ENCODE measurements around the gene TACO1. TPM values are rescaled to one million over a fixed set of nuclear protein-coding genes. Genes with fewer than 3 reads are reported as not detected.

TACO1 gene
- total RNA-seq, 1 experiment from 2014 or later = 39.0 TPM

DNA sequence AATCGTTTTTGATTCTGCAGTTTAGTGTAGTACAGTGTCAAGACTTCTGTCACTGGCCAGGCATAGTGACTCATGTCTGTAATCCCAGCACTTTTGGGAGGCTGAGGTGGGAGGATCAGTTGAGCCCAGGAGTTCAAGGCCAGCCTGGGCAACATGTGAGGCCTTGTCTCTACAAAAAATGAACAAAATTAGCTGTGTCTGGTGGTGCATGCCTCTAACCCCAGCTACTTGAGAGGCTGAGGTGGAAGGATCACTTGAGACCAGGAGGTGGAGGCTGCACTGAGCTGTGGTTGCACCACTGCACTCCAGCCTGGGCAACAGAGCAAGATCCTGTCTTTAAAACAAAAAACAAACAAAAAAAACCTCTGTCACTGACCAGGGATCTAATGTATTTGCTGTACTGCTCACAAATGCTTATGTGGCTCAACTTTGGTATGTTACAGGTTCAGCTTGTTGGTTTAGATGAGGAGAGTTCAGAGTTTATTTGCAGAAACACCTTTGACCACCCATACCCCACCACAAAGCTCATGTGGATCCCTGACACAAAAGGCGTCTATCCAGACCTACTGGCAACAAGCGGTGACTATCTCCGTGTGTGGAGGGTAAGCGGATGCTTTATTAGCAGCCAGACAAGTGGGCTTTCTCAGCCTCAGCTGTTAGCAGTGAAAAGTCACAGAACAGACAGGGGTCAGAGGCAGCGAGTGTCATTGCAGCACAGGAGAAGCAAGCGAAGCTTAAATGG is 22.5 kb upstream of the TACO1 start:
- no TSS peak for BruUV-seq (replicated peaks)
- H3K9me3 ChIP-seq (ENCODE audit: low read depth, low read length, poor library complexity, severe bottlenecking) = no peaks in the 10 kb centered on the region
- H3K4me1 ChIP-seq (ENCODE audit: insufficient read depth, low read length, poor library complexity, severe bottlenecking) = no peaks in the 10 kb centered on the region
- no peak overlapping the region for H3K27ac ChIP-seq (ENCODE audit: low read depth, low read length, poor library complexity, severe bottlenecking)
- TF ChIP-seq, protein P1, sequence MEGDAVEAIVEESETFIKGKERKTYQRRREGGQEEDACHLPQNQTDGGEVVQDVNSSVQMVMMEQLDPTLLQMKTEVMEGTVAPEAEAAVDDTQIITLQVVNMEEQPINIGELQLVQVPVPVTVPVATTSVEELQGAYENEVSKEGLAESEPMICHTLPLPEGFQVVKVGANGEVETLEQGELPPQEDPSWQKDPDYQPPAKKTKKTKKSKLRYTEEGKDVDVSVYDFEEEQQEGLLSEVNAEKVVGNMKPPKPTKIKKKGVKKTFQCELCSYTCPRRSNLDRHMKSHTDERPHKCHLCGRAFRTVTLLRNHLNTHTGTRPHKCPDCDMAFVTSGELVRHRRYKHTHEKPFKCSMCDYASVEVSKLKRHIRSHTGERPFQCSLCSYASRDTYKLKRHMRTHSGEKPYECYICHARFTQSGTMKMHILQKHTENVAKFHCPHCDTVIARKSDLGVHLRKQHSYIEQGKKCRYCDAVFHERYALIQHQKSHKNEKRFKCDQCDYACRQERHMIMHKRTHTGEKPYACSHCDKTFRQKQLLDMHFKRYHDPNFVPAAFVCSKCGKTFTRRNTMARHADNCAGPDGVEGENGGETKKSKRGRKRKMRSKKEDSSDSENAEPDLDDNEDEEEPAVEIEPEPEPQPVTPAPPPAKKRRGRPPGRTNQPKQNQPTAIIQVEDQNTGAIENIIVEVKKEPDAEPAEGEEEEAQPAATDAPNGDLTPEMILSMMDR (conservative IDR thresholded peaks at IDR 0.05; ENCODE audit: low read depth, low read length) = no peak
- no peak for TF ChIP-seq EZH2 (IDR thresholded peaks at IDR 0.05; ENCODE audit: borderline replicate concordance, low read depth, low read length, poor library complexity, severe bottlenecking)
- no peak overlapping the region for H3K4me3 ChIP-seq (ENCODE audit: low read depth, low read length, poor library complexity, severe bottlenecking)
- ChIA-PET CTCF (interaction anchor here (0.7 kb wide), 1 partner anchor 10 kb away, joined by 4 read pairs; no protein-coding TSS in a partner anchor), POLR2A (ENCODE audit: low non-redundant PET) (no interaction called here)
- no peaks in the 10 kb centered on the region for H3K27me3 ChIP-seq (replicated peaks; ENCODE audit: insufficient read depth, low read depth, low read length, poor library complexity)
- intact Hi-C loops (cut with micrococcal nuclease; ENCODE audit: unreplicated experiment) = no loop called here
- no peak for DNase-seq (ENCODE audit: low spot score)
- peaks cover 23% of the 10 kb centered on the region for H3K36me3 ChIP-seq (ENCODE audit: insufficient read depth, low read length, poor library complexity, severe bottlenecking)

DNA sequence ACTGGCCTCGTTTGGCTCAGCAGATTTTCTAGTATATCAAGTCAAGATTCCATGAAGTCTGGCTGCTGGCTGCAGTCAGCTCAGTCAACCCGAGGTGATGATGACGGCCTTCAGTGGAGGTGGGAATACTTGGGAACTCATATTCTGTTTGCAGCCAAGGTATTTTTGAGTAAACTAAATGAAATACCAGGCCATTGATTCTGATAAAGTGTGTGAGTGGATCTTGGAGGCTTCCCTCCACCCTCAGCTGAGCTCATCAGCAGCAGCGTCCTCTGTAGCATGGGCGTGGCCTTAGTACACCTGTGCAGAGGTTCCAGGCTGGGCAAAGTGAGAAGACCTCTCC is 22.0 kb upstream of the TACO1 start:
- H3K27ac ChIP-seq (ENCODE audit: low read depth, low read length, poor library complexity, severe bottlenecking) = no peak overlapping the region
- H3K4me3 ChIP-seq (ENCODE audit: low read depth, low read length, poor library complexity, severe bottlenecking) = no peak overlapping the region
- CTCF ChIA-PET = no interaction called here
- DNase-seq (ENCODE audit: low spot score) = no peak
- H3K27me3 ChIP-seq (replicated peaks; ENCODE audit: insufficient read depth, low read depth, low read length, poor library complexity) = no peaks in the 10 kb centered on the region
- BruUV-seq (replicated peaks) = no TSS peak
- intact Hi-C loops (cut with micrococcal nuclease; ENCODE audit: unreplicated experiment) = no loop called here
- H3K4me1 ChIP-seq (ENCODE audit: insufficient read depth, low read length, poor library complexity, severe bottlenecking) = no peaks in the 10 kb centered on the region
- peaks cover 28% of the 10 kb centered on the region for H3K36me3 ChIP-seq (ENCODE audit: insufficient read depth, low read length, poor library complexity, severe bottlenecking)
- H3K9me3 ChIP-seq (ENCODE audit: low read depth, low read length, poor library complexity, severe bottlenecking) = no peaks in the 10 kb centered on the region
- TF ChIP-seq, protein P1 (conservative IDR thresholded peaks at IDR 0.05; ENCODE audit: low read depth, low read length) = no peak
- TF ChIP-seq EZH2 (IDR thresholded peaks at IDR 0.05; ENCODE audit: borderline replicate concordance, low read depth, low read length, poor library complexity, severe bottlenecking) = no peak
- POLR2A ChIA-PET (ENCODE audit: low non-redundant PET) = no interaction called here

DNA sequence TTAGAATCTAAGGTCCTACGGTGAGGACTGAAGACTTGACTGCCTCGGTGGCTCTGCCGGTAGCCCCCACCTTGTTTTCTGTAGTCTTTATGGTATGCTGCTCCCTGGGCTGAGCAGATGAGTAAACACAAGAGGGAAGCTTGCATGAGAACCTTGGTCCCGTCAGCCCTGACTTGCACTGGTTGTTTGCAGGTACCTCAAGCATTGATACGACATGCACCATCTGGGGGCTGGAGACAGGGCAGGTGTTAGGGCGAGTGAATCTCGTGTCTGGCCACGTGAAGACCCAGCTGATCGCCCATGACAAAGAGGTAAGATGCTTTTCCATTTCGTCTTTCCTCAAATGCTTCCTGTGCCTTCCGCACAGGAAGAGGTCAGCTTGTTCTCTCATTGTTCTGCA is 21.1 kb upstream of the TACO1 start:
- intact Hi-C loops (cut with micrococcal nuclease; ENCODE audit: unreplicated experiment) = no loop called here
- TF ChIP-seq, protein P1 (conservative IDR thresholded peaks at IDR 0.05; ENCODE audit: low read depth, low read length) = no peak
- TF ChIP-seq EZH2 (IDR thresholded peaks at IDR 0.05; ENCODE audit: borderline replicate concordance, low read depth, low read length, poor library complexity, severe bottlenecking) = no peak
- no peak for DNase-seq (ENCODE audit: low spot score)
- H3K36me3 ChIP-seq (ENCODE audit: insufficient read depth, low read length, poor library complexity, severe bottlenecking) = peaks cover 35% of the 10 kb centered on the region
- H3K27me3 ChIP-seq (replicated peaks; ENCODE audit: insufficient read depth, low read depth, low read length, poor library complexity) = no peaks in the 10 kb centered on the region
- no peak overlapping the region for H3K27ac ChIP-seq (ENCODE audit: low read depth, low read length, poor library complexity, severe bottlenecking)
- H3K4me3 ChIP-seq (ENCODE audit: low read depth, low read length, poor library complexity, severe bottlenecking) = no peak overlapping the region
- H3K9me3 ChIP-seq (ENCODE audit: low read depth, low read length, poor library complexity, severe bottlenecking) = no peaks in the 10 kb centered on the region
- ChIA-PET POLR2A (ENCODE audit: low non-redundant PET) (no interaction called here), CTCF (interaction anchor here (0.6 kb wide), 1 partner anchor 205 kb away, joined by 12 read pairs; no protein-coding TSS in a partner anchor)
- H3K4me1 ChIP-seq (ENCODE audit: insufficient read depth, low read length, poor library complexity, severe bottlenecking) = no peaks in the 10 kb centered on the region
- no TSS peak for BruUV-seq (replicated peaks)
